GM12891 (cell line): ENCODE data around the gene DDX24.

Experiments used
- PAX5 ChIP-seq: IDR thresholded peaks from 2 replicates; pipeline ENCODE4 v1.6.1; 2011; ENCODE audit warnings: low read length, moderate library complexity, mild to moderate bottlenecking; ENCODE audit not compliant: insufficient read depth, severe bottlenecking
- POLR2A ChIP-seq: IDR thresholded peaks from 2 replicates; pipeline ENCODE4 v1.6.1; 2011; ENCODE audit warnings: low read depth, low read length, control low read depth
- POLR2AphosphoS5 ChIP-seq: IDR thresholded peaks from 2 replicates; pipeline ENCODE4 v1.6.1; 2011; ENCODE audit warnings: low read depth, low read length, control low read depth
- TAF1 ChIP-seq: IDR thresholded peaks from 2 replicates; pipeline ENCODE4 v1.6.1; 2011; ENCODE audit warnings: low read depth, low read length, control low read depth

GRCh38 chr14:94089479-94089878 is 8.5 kb upstream of the DDX24 start:
- TF ChIP-seq PAX5 (no peak), POLR2AphosphoS5 (no peak), POLR2A (no peak), TAF1 (no peak)
